NCI-H187 treated with DMSO at 0.1 percent for 48 hours (cell line): ENCODE data around the gene LRRC8E.
"Not testable (repeated sequence)": the region's sequence is repeated elsewhere in the genome, so short reads cannot be mapped to it uniquely, and the experiment has no call there.

Experiments used
- DNase-seq: peaks from one replicate; lab custom pipeline; 2025; lab: John Stamatoyannopoulos, UW

Gene LRRC8E

GRCh38 chr19:7908742-7909461 is 20.6 kb downstream of the LRRC8E start:
- DNase-seq, result no peak

GRCh38 chr19:7909471-7910067 is 21.3 kb downstream of the LRRC8E start:
- DNase-seq, result no peak

- DNase-seq, result no peak
These were observed 22.2 kb downstream of the LRRC8E start for GRCh38 chr19:7910321-7911161.

- no peak for DNase-seq
These were observed 23.3 kb downstream of the LRRC8E start for GRCh38 chr19:7911508-7912143.

GRCh38 chr19:7912144-7912696 is 23.9 kb downstream of the LRRC8E start:
- no peak for DNase-seq

GRCh38 chr19:7912697-7913564 is 24.6 kb downstream of the LRRC8E start:
- DNase-seq, result no peak

GRCh38 chr19:7913652-7914051 is 25.3 kb downstream of the LRRC8E start:
- DNase-seq, result no peak

GRCh38 chr19:7914099-7914498 is 25.8 kb downstream of the LRRC8E start:
- no peak for DNase-seq

GRCh38 chr19:7914598-7915045 is 26.3 kb downstream of the LRRC8E start, which contains the start of gene TGFBR3L:
Gene TGFBR3L, plus strand, starts transcription at chr19:7914830.
- DNase-seq, result no peak

GRCh38 chr19:7915250-7916102 is 27.2 kb downstream of the LRRC8E start:
- DNase-seq, result no peak

GRCh38 chr19:7916103-7916954 is 28.0 kb downstream of the LRRC8E start:
- DNase-seq, result no peak

- no peak for DNase-seq
These were observed 28.6 kb downstream of the LRRC8E start for GRCh38 chr19:7916955-7917266.

GRCh38 chr19:7917267-7918061 is 29.2 kb downstream of the LRRC8E start:
- DNase-seq, result no peak

- DNase-seq, result not testable (repeated sequence)
These were observed 29.8 kb downstream of the LRRC8E start for GRCh38 chr19:7918062-7918614.

GRCh38 chr19:7918615-7919421 is 30.5 kb downstream of the LRRC8E start:
- no peak for DNase-seq

GRCh38 chr19:7919610-7920518 is 31.6 kb downstream of the LRRC8E start, which contains the start of gene SNAPC2:
Gene SNAPC2, plus strand, starts transcription at chr19:7920338. Its CDS starts 29 bp downstream, at chr19:7920367.
- peak; percentile 22 for DNase-seq
